ENCODE measurements around the gene ARFGEF2. TPM values are rescaled to one million over a fixed set of nuclear protein-coding genes. Genes with fewer than 3 reads are reported as not detected.

ARFGEF2 gene
- total RNA-seq, 1 experiment from 2014 or later, result 32.9 TPM

GRCh38 chr20:48908656-48909319 is 12.7 kb upstream of the ARFGEF2 start:
- H3K36me3 ChIP-seq, result no peaks in the 10 kb centered on the region
- H3K9me3 ChIP-seq (replicated peaks), result peaks cover 5% of the 10 kb centered on the region
- no peak overlapping the region for H3K4me3 ChIP-seq
- H3K4me1 ChIP-seq (replicated peaks), result peaks cover 15% of the 10 kb centered on the region
- no peak for DNase-seq (ENCODE audit: low read depth in 1 of 2, low spot score in 2 of 2)
- H3K27me3 ChIP-seq (replicated peaks), result no peaks in the 10 kb centered on the region
- H3K27ac ChIP-seq, result no peak overlapping the region

- Histone ChIP-seq H3K36me3 (no peaks in the 10 kb centered on the region), H3K27ac (no peak overlapping the region), H3K27me3 (replicated peaks) (no peaks in the 10 kb centered on the region), H3K9me3 (replicated peaks) (peaks cover 5% of the 10 kb centered on the region), H3K4me1 (replicated peaks) (peaks cover 9% of the 10 kb centered on the region), H3K4me3 (no peak overlapping the region)
- DNase-seq (ENCODE audit: low read depth in 1 of 2, low spot score in 2 of 2), result no peak
Measured at GRCh38 chr20:48909910-48910309, 11.6 kb upstream of the ARFGEF2 start.

GRCh38 chr20:48910347-48910781 is 11.1 kb upstream of the ARFGEF2 start:
- Histone ChIP-seq H3K4me1 (replicated peaks) (peaks cover 9% of the 10 kb centered on the region; the same call in 1 of the 2 replicates), H3K36me3 (no peaks in the 10 kb centered on the region), H3K9me3 (replicated peaks) (peaks cover 5% of the 10 kb centered on the region), H3K27ac (no peak overlapping the region), H3K27me3 (replicated peaks) (no peaks in the 10 kb centered on the region), H3K4me3 (no peak overlapping the region)
- no peak for DNase-seq (ENCODE audit: low read depth in 1 of 2, low spot score in 2 of 2)

- Histone ChIP-seq H3K27me3 (replicated peaks) (no peaks in the 10 kb centered on the region), H3K4me3 (no peak overlapping the region), H3K4me1 (replicated peaks) (peaks cover 9% of the 10 kb centered on the region; the same call in 1 of the 2 replicates), H3K9me3 (replicated peaks) (peaks cover 5% of the 10 kb centered on the region), H3K27ac (no peak overlapping the region), H3K36me3 (no peaks in the 10 kb centered on the region)
- no peak for DNase-seq (ENCODE audit: low read depth in 1 of 2, low spot score in 2 of 2)
Measured at GRCh38 chr20:48912065-48912464, 9.4 kb upstream of the ARFGEF2 start.

GRCh38 chr20:48916699-48917098 is 4.8 kb upstream of the ARFGEF2 start:
- no peak for DNase-seq (ENCODE audit: low read depth in 1 of 2, low spot score in 2 of 2)
- no peaks in the 10 kb centered on the region for H3K27me3 ChIP-seq (replicated peaks)
- no peaks in the 10 kb centered on the region for H3K9me3 ChIP-seq (replicated peaks)
- no peaks in the 10 kb centered on the region; the same call in none of the 2 replicates for H3K4me1 ChIP-seq (replicated peaks)
- H3K27ac ChIP-seq, result no peak overlapping the region
- peaks cover 3% of the 10 kb centered on the region for H3K36me3 ChIP-seq
- no peak overlapping the region for H3K4me3 ChIP-seq

- Histone ChIP-seq H3K4me3 (no peak overlapping the region), H3K36me3 (peaks cover 7% of the 10 kb centered on the region), H3K9me3 (replicated peaks) (no peaks in the 10 kb centered on the region; the same call in 1 of the 2 replicates), H3K4me1 (replicated peaks) (peaks cover 10% of the 10 kb centered on the region), H3K27me3 (replicated peaks) (no peaks in the 10 kb centered on the region), H3K27ac (no peak overlapping the region)
- DNase-seq (ENCODE audit: low read depth in 1 of 2, low spot score in 2 of 2), result no peak
Measured at GRCh38 chr20:48919336-48919881, 2.1 kb upstream of the ARFGEF2 start.

- DNase-seq (ENCODE audit: low read depth in 1 of 2, low spot score in 2 of 2), result no peak
- no peaks in the 10 kb centered on the region; the same call in 1 of the 2 replicates for H3K9me3 ChIP-seq (replicated peaks)
Measured at GRCh38 chr20:48919882-48920526, 1.5 kb upstream of the ARFGEF2 start.

GRCh38 chr20:48920527-48921167 is 864 bp upstream of the ARFGEF2 start:
- Histone ChIP-seq H3K36me3 (peaks cover 7% of the 10 kb centered on the region), H3K27ac (no peak overlapping the region; the same call in 1 of the 2 replicates), H3K27me3 (replicated peaks) (no peaks in the 10 kb centered on the region), H3K4me1 (replicated peaks) (peaks cover 10% of the 10 kb centered on the region), H3K9me3 (replicated peaks) (no peaks in the 10 kb centered on the region; the same call in 1 of the 2 replicates), H3K4me3 (peak overlapping the region; percentile 96)
- no peak for DNase-seq (ENCODE audit: low read depth in 1 of 2, low spot score in 2 of 2)

More at GRCh38 chr20:48919882-48920526, 1.5 kb upstream of the ARFGEF2 start:
- Histone ChIP-seq H3K27ac (no peak overlapping the region), H3K4me3 (no peak overlapping the region), H3K27me3 (replicated peaks) (no peaks in the 10 kb centered on the region), H3K4me1 (replicated peaks) (peaks cover 10% of the 10 kb centered on the region), H3K36me3 (peaks cover 7% of the 10 kb centered on the region)

- Histone ChIP-seq H3K4me1 (replicated peaks) (peaks cover 10% of the 10 kb centered on the region), H3K9me3 (replicated peaks) (no peaks in the 10 kb centered on the region; the same call in 1 of the 2 replicates), H3K27me3 (replicated peaks) (no peaks in the 10 kb centered on the region), H3K4me3 (peak overlapping the region; percentile 96), H3K36me3 (peaks cover 7% of the 10 kb centered on the region), H3K27ac (peak overlapping the region; percentile 86)
- peak; percentile 48 to 61 for DNase-seq (ENCODE audit: low read depth in 1 of 2, low spot score in 2 of 2)
Measured at GRCh38 chr20:48921883-48922820, 641 bp downstream of the ARFGEF2 start.

GRCh38 chr20:48923149-48923718 is 1.7 kb downstream of the ARFGEF2 start:
- Histone ChIP-seq H3K36me3 (peaks cover 7% of the 10 kb centered on the region), H3K4me1 (replicated peaks) (peaks cover 10% of the 10 kb centered on the region), H3K4me3 (no peak overlapping the region), H3K9me3 (replicated peaks) (no peaks in the 10 kb centered on the region; the same call in 1 of the 2 replicates), H3K27ac (no peak overlapping the region), H3K27me3 (replicated peaks) (no peaks in the 10 kb centered on the region)
- DNase-seq (ENCODE audit: low read depth in 1 of 2, low spot score in 2 of 2), result no peak

- peaks cover 7% of the 10 kb centered on the region for H3K36me3 ChIP-seq
- H3K4me1 ChIP-seq (replicated peaks), result peaks cover 21% of the 10 kb centered on the region
- no peaks in the 10 kb centered on the region; the same call in 1 of the 2 replicates for H3K9me3 ChIP-seq (replicated peaks)
- DNase-seq (ENCODE audit: low read depth in 1 of 2, low spot score in 2 of 2), result no peak
- H3K4me3 ChIP-seq, result no peak overlapping the region
- H3K27me3 ChIP-seq (replicated peaks), result no peaks in the 10 kb centered on the region
- no peak overlapping the region for H3K27ac ChIP-seq
Measured at GRCh38 chr20:48924756-48925109, 3.2 kb downstream of the ARFGEF2 start.

GRCh38 chr20:48926267-48926666 is 4.8 kb downstream of the ARFGEF2 start:
- peaks cover 7% of the 10 kb centered on the region for H3K36me3 ChIP-seq
- H3K27me3 ChIP-seq (replicated peaks), result no peaks in the 10 kb centered on the region
- H3K4me1 ChIP-seq (replicated peaks), result peaks cover 21% of the 10 kb centered on the region
- H3K9me3 ChIP-seq (replicated peaks), result no peaks in the 10 kb centered on the region; the same call in 1 of the 2 replicates
- no peak overlapping the region for H3K4me3 ChIP-seq
- H3K27ac ChIP-seq, result no peak overlapping the region
- no peak for DNase-seq (ENCODE audit: low read depth in 1 of 2, low spot score in 2 of 2)

All from SJSA1 (cell line).